HG02943 (cell line): ENCODE data around the gene WNK1.
"Not testable (repeated sequence)": the region's sequence is repeated elsewhere in the genome, so short reads cannot be mapped to it uniquely, and the experiment has no call there.

Experiments used
- ATAC-seq: cut with Tn5 transposase; IDR thresholded peaks from one replicate; pipeline ENCODE4 v1.9.1; 2021; ENCODE audit warnings: mild to moderate bottlenecking, low read depth, moderate library complexity; ENCODE audit not compliant: unreplicated experiment

WNK1 gene

DNA sequence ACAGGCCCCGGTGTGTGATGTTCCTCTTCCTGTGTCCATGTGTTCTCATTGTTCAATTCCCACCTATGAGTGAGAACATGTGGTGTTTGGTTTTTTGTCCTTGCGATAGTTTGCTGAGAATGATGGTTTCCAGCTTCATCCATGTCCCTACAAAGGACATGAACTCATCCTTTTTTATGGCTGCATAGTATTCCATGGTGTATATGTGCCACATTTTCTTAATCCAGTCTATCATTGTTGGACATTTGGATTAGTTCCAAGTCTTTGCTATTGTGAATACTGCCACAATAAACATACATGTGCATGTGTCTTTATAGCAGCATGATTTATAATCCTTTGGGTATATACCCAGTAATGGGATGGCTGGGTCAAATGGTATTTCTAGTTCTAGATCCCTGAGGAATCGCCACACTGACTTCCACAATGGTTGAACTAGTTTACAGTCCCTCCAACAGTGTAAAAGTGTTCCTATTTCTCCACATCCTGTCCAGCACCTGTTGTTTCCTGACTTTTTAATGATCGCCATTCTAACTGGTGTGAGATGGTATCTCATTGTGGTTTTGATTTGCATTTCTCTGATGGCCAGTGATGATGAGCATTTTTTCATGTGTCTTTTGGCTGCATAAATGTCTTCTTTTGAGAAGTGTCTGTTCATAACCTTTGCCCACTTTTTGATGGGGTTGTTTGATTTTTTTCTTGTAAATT lies 97.5 kb downstream of the WNK1 start:
- not testable (repeated sequence) for ATAC-seq

DNA sequence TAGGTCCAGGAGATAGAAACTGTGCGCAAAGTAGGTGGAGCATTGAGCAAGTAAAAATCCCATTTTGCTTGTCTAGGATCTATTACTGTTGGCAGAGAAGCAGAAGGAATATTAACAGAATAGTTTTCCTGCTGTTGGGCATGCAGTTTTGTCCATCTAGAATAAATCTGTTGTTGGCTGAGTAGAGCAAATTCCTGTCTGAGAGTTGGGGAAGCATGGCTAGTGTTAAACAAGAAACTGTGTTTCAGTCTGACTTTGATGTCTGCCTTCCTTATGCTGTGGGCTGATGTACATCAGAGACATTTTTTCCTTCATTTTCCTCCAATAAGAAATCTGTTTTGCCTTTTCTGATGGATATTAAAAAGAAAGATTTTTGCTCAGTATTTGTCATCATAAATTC lies 99.0 kb downstream of the WNK1 start:
- ATAC-seq = no peak

DNA sequence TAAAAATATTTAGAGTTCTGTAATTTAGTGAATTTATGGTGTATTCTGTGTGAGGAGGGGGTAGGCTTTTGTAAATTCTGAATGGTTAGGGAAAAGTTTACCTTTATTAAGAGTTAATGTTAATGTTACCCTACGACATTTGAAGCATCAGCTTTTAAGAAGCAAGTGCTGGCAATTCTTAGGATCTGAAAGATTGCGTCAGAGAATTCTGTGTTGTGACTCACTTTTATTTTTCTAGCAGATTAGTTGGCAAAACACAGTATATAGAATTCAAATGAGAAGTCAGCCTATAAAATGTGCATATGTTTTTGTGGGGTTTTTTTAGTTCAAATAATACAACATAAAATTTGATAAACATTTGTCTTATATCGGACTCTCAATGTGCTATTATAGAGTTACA lies 99.5 kb downstream of the WNK1 start:
- no peak for ATAC-seq

DNA sequence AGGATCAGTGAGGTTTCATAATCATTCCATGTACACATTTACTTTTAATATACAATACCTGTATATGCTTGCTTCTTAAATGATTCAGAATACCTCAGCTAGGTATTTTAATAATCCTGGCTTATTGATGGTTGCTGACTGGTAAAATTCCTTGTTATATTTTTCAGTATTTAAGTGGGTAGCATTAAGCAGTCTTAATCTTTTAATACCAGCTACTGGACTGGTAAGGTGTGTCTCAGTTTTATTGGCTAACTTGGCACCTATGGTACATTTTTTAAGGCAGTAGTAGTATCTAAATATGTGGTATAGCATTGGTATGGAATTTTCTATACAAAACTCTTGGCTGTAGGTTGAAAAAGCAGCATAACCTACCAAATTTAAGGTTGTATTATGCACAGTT lies 100.5 kb downstream of the WNK1 start:
- no peak for ATAC-seq

DNA sequence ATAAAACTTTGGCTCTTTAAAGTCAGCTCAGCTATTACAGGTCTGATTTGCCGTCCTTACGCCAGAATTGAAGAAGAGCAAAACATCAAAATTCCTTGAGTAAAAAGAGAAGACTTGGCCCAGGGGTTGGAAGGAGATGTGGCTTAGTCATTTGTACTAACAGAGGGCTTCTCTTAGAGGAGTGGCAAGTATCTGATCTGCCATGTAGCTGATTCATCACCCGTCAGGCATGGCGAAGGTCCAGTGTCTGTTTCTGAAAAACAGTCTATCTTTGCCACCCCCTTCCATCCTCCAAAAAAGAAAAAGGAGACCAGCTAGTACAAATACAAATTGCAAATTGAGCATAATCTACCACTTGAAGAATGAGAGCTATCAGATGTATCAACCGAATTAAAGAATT lies 105.2 kb downstream of the WNK1 start:
- ATAC-seq = no peak

- no peak for ATAC-seq
Measured at GRCh38 chr12:862303-862911, 110.0 kb downstream of the WNK1 start.

DNA sequence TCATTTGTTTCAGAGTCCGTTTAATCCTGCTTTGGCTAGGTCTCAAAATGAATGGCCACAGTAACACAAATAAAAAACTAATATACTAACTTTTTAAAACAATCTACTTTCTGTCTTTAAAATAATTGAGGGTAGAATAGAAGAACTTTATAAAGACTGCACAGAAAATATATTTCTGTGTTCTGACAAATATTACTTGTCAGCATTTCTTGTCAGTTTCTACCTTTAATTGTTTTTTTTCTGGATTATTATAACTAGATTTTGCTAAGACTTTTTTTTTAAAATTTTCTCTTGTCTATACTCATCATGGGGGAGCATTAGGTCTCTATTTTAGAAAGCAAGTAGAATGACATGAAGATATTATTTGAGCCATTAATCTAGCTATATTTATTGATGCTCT lies 110.9 kb downstream of the WNK1 start:
- no peak for ATAC-seq

DNA sequence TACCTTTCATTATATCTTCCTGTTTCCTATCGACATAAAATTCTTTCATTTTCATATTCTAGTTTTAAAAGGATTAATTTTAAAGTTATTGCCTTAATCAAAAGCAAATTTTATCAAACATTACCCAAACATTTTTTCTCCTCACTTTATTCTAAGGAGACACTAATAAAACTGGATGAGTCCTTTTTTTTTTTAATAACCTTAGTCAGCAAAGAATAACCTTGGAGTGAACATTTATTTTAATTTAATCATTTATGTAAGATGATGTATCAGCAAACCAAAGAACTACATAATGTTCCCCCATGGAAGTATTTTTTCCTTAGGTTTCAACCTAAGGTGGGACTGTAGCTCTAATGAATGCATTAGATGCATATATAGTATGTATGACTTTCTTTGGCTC lies 113.2 kb downstream of the WNK1 start:
- no peak for ATAC-seq

GRCh38 chr12:867905-868304 lies 115.5 kb downstream of the WNK1 start:
- no peak for ATAC-seq

DNA sequence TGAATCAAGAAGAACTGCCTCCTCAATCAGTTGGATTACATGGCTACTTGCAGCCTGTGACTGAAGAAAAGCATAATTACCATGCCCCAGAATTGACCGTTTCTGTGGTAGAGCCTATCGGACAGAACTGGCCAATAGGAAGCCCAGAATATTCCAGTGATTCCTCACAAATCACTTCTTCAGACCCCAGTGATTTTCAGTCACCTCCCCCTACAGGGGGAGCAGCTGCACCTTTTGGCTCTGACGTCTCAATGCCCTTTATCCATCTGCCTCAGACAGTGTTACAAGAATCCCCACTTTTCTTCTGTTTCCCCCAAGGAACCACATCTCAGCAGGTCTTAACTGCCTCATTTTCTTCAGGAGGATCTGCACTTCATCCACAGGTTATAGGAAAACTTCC lies 116.3 kb downstream of the WNK1 start:
- ATAC-seq = no peak

GRCh38 chr12:870378-870777 lies 118.0 kb downstream of the WNK1 start:
- no peak for ATAC-seq

DNA sequence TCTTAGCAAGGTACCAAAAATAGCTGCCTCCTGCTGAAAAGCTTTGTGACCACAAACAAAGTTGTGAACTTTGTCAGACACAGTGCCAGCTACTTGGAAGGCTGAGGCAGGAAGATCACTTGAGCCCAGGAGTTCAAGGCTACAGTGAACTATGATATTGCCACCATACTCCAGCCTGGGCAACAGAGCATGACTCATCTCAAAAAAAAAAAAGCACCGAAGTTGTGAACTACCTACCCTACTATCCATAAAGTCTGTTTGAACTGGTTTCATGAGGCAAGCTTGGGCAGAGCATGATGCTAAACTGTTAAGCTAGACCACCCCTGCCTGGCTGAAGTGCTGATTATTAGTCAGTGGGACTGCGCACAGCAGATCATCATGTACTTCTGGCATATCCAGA lies 121.6 kb downstream of the WNK1 start:
- no peak for ATAC-seq

DNA sequence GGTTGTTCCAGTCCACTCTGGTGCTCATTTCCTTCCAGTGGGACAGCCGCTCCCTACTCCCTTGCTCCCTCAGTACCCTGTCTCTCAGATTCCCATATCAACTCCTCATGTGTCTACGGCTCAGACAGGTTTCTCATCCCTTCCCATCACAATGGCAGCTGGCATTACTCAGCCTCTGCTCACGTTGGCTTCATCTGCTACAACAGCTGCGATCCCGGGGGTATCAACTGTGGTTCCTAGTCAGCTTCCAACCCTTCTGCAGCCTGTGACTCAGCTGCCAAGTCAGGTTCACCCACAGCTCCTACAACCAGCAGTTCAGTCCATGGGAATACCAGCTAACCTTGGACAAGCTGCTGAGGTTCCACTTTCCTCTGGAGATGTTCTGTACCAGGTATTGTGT lies 127.3 kb downstream of the WNK1 start:
- ATAC-seq = no peak

DNA sequence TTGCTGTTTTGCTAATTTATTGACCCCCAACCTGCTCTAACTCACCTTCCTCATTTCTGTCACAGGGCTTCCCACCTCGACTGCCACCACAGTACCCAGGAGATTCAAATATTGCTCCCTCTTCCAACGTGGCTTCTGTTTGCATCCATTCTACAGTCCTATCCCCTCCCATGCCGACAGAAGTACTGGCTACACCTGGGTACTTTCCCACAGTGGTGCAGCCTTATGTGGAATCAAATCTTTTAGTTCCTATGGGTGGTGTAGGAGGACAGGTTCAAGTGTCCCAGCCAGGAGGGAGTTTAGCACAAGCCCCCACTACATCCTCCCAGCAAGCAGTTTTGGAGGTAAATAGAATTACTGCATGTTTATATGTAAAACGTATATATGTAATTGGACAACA lies 128.3 kb downstream of the WNK1 start:
- no peak for ATAC-seq

DNA sequence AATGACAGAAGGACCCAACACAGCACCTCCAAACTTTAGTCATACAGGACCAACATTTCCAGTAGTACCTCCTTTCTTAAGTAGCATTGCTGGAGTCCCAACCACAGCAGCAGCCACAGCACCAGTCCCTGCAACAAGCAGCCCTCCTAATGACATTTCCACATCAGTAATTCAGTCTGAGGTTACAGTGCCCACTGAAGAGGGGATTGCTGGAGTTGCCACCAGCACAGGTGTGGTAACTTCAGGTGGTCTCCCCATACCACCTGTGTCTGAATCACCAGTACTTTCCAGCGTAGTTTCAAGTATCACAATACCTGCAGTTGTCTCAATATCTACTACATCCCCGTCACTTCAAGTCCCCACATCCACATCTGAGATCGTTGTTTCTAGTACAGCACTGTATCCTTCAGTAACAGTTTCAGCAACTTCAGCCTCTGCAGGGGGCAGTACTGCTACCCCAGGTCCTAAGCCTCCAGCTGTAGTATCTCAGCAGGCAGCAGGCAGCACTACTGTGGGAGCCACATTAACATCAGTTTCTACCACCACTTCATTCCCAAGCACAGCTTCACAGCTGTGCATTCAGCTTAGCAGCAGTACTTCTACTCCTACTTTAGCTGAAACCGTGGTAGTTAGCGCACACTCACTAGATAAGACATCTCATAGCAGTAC lies 132.5 kb downstream of the WNK1 start:
- no peak for ATAC-seq

DNA sequence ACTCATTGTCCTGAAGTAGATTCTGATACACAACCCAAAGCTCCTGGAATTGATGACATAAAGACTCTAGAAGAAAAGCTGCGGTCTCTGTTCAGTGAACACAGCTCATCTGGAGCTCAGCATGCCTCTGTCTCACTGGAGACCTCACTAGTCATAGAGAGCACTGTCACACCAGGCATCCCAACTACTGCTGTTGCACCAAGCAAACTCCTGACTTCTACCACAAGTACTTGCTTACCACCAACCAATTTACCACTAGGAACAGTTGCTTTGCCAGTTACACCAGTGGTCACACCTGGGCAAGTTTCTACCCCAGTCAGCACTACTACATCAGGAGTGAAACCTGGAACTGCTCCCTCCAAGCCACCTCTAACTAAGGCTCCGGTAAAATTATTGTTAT lies 133.3 kb downstream of the WNK1 start:
- ATAC-seq = no peak

- no peak for ATAC-seq
Measured at GRCh38 chr12:886206-886605, 133.8 kb downstream of the WNK1 start.

DNA sequence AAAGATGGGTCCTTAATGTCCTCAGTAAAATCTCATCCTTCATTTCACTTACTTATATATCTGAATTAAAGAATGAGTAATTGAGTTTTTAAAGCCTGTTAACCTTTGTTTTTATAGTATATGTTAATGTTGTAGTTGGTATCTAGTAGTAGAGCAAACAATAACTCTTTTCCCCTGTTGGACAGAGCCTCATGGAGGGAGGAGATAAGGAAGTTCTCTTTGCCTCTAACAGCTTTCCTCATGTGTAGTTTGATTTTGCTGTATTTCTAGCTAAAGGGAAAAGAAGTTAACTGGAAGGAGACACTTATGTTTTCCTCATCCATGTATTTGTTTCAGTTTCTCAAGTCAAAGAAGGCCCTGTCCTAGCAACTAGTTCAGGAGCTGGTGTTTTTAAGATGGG lies 141.8 kb downstream of the WNK1 start:
- no peak for ATAC-seq

- no peak for ATAC-seq
Measured at GRCh38 chr12:896031-896430, 143.7 kb downstream of the WNK1 start.

DNA sequence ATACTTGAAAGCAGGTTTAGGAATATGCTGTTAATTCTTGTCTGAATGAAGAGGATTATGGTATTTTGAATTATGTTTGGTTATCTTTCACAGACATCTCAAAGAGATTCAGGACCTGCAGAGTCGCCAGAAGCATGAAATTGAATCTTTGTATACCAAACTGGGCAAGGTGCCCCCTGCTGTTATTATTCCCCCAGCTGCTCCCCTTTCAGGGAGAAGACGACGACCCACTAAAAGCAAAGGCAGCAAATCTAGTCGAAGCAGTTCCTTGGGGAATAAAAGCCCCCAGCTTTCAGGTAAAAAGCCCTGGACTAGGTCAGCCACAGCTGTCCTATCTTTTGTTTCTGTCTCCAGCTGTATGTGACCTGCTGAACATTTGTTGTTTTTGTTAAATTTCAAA lies 145.0 kb downstream of the WNK1 start:
- no peak for ATAC-seq

GRCh38 chr12:902581-902980 lies 150.2 kb downstream of the WNK1 start:
- ATAC-seq = no peak

- no peak for ATAC-seq
Measured at GRCh38 chr12:903055-903454, 150.7 kb downstream of the WNK1 start.
